HG03175 (cell line): ENCODE results near the gene USP5.
A peak's percentile ranks its signal among the peaks of the same experiment; 100 is the strongest.

Experiments
- ATAC-seq: cut with Tn5 transposase; IDR thresholded peaks from one replicate; pipeline ENCODE4 v1.9.1; 2021; ENCODE audit warnings: mild to moderate bottlenecking, moderate library complexity; ENCODE audit not compliant: unreplicated experiment

USP5 gene

DNA sequence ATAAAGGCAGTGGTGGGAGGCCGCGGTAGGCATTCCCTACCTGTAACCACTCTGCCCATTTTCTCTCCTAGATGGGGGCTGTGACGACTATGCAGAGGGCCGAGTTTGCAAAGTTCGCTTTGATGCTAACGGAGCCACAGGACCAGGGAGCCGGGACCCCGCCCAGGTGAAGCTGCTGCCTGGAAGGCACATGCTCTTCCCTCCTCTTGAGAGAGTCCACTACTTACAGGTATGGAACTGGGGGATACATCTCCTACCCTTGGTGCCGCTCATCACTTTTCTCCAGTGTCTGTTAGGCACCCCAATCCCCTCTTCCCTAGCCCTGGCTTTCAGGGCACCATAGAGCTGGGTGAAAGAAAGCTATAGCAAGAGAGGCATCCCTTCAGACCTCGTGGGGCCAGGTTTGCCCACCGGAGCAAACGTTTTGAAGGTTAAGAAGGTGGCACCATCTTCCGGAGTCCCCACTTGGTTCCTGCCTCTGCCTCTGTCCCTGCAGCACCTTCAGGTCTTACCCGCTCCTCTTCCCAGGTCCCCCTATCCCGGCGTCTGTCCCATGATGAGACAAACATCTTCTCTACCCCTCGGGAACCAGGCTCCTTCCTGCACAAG is 25.7 kb upstream of the USP5 start:
- ATAC-seq = no peak

DNA sequence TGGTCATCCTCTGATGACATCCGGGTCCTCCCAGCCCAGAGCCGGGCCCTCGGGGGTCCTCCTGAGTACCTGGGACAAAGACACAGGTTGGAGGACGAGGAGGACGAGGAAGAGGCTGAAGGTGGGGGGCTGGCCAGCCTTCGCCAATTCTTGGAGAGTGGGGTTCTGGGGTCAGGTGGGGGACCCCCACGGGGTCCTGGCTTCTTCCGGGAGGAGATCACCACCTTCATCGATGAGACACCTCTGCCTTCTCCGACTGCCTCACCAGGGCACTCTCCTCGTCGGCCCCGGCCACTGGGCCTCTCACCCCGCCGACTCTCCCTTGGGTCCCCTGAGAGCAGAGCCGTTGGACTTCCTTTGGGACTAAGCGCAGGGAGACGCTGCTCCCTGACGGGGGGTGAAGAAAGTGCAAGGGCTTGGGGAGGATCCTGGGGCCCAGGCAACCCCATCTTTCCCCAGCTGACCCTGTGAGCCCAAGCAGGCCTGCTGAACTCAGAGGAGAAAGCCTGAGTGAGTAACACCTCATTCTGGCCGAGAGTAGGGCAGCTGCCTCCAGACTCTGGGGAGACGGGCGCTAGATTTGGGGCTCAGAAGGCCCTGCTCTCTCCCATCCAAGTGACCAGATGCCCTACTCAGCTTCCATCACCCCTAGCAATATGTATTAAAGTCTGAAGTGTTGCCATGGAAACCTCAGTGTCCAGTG is 25.1 kb upstream of the USP5 start:
- ATAC-seq = no peak

DNA sequence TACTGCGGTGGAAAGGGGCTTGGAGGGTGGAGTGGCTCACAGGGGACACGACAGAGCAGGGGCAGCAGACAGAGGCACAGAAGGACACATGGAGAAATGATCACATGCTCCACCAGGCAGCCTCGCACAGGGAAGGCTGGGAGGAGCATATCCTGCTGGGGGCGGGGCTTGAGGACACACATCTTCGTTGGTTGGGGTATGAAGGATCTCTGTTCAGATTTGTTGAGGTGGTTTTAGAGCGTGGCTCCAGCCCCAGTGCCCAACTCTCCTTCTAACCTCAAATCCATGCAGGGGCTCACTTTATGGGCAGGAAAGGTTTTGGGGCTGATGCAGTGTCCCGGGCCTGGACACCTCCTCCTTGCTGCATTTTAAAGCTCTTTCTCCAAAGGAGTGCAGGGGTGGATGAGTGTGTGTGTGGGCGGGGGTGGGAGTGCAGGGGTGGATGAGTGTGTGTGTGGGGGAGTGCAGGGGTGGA is 24.5 kb upstream of the USP5 start:
- no peak for ATAC-seq

DNA sequence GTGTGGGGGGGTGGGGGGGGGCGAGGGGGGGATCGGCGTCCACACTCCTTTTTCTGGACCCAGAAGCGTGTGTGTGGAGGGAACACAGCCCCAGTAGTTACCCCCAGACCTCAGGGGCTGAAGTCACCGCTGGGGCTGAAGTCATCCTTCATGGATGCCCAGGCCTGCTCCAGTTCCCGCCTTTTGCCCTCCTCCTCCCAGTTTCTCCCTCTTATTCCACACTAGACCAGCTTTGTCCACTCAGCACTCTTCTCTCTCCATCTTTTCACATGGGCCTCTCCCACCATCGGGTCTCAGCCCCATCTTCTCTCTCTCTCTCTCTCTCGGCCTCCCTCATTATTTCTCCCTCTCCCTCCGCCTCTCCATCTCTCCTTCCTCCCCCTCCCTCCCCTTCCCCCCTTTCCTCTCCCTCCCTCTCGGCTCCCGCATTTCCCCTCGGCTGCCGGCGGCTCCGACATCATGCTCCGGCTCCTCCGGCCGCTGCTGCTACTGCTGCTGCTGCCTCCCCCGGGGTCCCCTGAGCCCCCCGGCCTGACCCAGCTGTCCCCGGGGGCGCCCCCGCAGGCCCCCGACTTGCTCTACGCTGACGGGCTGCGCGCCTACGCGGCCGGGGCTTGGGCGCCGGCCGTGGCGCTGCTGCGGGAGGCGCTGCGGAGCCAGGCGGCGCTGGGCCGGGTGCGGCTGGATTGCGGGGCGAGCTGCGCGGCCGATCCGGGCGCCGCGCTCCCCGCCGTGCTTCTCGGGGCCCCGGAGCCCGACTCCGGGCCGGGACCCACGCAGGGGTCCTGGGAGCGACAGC is 23.8 kb upstream of the USP5 start, which contains the start of gene P3H3:
Gene P3H3 (plus strand): TSS at position 426 of the 799 bp plus-strand sequence. CDS start 34 bp downstream, at position 460.
- ATAC-seq = no peak

DNA sequence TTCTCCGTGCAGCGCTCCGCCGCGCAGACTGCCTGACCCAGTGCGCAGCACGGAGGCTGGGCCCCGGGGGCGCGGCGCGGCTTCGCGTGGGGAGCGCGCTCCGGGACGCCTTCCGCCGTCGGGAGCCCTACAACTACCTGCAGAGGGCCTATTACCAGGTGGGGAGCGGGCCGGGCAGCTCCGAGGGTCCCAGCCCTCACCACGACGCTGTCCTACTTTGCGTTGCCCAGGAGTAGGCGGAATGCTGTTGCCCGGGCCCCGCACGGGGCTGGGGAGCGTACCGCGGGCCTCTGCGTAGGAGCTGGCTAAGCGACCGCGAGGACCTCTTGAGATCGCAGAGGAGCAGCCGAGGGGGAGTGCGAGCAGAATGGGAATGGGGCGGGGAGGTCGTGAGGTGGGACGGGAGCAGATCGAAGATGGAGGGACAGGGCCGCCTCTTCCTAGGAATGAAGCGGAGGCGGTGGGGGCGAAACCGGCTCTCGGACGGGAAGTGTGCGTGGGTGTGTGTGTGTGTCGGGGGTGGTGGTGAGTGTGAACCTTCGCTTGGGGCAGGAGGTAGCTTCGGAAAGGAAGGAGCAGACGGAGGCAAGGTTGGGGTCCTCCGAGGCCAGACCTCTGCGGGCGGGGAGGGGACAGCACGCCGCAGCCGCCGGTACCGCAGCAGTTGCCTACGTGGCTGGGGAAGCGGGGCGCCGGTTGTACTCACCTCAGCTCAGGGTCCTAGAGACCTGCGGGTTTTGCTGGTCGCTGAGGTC is 23.0 kb upstream of the USP5 start:
- no peak for ATAC-seq

DNA sequence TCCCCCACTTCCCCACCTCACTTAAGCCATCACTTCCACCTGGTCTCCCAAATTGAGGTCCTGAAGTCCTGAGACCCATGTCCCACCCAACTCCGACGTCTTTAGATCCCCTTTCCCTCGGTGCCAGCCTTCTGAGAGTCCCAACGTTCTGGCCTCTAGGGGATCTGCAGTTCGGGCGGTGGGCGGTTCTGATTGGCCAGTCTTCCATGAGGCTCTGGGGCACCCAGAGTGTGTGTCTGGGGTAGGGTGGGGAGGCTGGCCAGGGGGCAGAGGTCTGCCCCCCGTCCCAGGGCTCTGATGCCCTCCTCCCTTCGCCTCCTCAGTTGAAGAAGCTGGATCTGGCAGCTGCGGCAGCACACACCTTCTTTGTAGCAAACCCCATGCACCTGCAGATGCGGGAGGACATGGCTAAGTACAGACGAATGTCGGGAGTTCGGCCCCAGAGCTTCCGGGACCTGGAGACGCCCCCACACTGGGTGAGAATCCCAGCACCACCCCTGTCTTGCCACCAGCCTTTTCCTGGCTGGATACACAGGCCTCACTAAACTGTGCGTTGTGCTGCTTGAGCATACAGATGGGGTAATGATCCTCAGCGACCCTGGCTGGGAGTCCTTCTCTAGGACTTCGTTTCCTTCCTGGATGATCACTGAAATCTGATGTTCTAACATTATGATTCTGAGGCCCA is 22.3 kb upstream of the USP5 start:
- ATAC-seq = no peak

DNA sequence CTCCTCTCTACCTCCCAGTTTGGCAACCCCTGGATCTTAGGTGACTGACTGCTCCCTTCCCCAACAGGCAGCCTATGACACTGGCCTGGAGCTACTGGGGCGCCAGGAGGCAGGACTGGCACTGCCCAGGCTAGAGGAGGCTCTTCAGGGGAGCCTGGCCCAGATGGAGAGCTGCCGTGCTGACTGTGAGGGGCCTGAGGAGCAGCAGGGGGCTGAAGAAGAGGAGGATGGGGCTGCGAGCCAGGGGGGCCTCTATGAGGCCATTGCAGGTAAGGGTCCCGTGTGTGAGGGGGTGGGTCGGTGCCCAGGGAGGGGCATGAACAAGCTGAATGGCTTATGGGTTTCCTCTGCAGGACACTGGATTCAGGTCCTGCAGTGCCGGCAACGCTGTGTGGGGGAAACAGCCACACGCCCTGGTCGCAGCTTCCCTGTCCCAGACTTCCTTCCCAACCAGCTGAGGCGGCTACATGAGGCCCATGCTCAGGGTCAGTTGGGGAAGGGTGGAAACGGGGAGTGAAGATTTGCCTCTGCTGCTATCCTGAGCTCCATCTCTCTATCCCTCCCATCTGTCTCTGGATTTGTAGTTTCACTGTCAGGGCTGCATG is 21.6 kb upstream of the USP5 start:
- no peak for ATAC-seq

DNA sequence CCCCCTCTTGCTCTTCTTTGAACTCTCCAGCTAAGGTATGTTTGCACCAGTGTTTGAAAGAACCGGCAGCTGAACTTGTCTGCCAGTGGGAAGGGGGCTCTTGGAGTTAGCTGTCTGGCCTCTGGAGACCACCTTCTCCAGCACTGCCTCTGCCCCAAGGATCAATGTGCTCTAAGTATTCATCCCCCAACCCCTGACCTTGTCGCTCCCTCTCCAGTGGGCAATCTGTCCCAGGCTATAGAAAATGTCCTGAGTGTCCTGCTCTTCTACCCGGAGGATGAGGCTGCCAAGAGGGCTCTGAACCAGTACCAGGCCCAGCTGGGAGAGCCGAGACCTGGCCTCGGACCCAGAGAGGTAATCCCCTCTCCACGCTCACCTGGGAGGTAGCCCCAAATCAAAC is 21.0 kb upstream of the USP5 start:
- ATAC-seq = no peak

DNA sequence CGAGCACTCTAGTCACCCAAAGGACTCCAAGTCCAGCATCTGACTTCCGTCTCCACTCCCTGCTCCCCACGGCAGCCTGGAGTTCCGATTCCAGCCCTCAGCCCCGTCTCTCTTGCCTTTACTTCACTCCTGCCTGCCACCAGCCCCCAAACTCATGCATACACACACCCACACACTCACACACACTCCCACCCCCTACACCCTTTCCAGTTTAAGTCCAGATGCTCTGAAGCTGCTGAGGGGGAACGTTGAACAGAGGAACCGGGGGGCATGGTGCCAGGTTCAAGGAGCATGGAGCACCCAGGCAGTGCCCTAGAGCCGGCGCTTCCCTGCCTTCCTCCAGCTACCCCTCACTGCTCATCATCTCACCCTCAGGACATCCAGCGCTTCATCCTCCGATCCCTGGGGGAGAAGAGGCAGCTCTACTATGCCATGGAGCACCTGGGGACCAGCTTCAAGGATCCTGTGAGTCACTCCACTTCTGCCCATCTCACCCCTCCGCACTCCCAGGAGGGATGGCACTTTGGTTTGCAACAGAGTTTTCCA is 20.4 kb upstream of the USP5 start:
- ATAC-seq = no peak

DNA sequence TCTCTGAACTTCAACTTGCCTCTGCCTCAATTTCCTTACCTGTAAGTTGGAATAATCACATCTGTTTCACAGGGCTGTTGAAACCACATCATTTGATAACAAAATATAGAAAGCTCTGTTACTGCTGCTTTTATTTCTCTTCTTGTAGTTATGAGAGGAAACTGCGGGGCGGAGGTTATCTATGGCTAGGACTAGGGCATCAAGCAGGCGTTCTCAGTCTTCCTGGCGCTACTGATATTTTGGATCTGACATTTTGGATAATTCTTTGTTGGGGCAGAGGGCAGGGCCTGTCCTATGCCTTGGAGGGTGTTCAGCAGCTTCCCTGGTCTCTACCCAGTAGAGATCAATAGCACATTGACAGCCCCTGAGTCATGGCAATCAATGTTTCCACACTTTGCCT is 19.8 kb upstream of the USP5 start:
- no peak for ATAC-seq

DNA sequence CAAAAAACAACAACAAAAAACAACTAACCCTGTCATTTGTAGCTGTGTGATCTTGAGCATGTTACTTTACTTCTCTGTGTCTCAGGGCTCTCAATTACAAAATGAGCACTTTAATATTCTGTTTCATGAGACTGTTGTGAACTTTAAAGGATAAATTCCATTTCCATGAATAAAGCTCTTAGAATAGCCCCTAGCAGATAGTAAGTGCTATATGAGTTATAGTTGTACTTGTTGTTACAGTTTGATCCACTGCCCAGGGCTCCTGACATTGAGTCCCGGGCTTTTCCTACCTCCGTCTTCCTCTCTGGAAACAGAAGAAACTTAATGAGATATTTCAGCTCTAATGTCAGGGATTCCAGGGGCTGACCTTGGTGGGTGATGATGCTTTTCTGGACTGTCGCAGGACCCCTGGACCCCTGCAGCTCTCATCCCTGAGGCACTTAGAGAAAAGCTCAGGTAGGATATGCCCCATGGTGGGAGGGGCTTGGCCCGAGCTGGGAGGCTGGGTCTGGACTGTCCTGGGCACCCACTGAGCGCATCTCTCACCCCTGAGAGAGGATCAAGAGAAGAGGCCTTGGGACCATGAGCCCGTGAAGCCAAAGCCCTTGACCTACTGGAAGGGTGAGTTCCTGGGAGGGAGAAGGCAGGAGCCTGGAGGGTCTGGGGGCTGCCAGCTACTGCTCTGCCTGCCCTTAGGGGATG is 18.6 kb upstream of the USP5 start:
- no peak for ATAC-seq

DNA sequence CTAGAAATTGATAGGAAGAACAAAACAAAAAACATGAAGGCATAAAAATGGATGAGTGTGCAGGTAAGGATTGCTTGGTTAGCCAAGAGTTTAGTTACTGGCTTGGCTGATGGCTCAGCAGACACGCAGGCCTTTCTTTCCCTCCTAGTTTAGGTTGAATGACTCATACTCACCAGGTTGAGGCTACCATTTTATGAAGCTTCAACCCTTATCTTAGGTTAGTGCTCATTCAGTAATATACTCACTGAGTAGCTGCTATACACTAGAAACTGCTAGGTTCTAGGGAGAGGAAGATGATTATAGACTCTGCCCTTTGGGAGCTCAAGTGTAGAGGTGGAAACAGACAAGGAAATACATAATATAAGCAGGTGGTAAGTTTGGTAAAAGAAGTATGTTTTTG is 17.7 kb upstream of the USP5 start:
- ATAC-seq = no peak

DNA sequence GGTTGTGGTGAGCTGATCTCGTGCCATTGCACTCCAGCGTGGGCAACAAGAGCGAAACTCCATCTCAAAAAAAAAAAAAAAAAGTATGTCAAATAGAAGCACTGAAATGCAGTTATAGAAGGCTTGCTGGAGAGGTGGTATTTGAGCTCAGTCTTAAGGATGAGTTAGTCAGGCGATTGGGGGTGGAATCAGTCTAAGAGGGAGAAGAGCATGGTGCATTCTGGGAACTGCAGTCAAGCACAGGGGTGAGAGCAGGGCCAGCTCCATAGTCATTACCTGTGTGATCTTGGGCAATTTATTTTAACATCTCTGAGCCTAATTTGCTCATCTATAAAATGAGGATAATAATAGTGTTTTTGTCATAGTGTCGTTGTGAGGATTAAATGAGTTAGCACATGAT is 17.1 kb upstream of the USP5 start:
- ATAC-seq = no peak

DNA sequence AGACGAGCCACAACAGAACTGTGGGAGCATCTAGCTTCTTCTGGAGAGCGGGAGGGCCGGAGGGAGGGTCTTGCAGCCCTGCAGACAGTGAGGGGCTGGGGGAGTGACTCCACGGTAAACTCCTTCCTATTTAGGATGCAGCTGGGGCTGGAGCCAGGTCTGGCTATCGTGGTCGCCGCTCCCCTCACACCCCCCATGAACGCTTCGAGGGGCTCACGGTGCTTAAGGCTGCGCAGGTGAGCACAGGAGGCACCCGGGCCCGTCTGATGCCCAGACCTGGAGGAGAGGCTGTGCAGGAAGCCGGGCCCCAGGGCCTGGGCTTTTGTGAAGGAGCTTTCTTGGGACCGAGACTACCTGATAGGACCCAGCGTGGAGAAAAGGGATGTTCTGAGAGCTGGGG is 15.1 kb upstream of the USP5 start:
- ATAC-seq = no peak

DNA sequence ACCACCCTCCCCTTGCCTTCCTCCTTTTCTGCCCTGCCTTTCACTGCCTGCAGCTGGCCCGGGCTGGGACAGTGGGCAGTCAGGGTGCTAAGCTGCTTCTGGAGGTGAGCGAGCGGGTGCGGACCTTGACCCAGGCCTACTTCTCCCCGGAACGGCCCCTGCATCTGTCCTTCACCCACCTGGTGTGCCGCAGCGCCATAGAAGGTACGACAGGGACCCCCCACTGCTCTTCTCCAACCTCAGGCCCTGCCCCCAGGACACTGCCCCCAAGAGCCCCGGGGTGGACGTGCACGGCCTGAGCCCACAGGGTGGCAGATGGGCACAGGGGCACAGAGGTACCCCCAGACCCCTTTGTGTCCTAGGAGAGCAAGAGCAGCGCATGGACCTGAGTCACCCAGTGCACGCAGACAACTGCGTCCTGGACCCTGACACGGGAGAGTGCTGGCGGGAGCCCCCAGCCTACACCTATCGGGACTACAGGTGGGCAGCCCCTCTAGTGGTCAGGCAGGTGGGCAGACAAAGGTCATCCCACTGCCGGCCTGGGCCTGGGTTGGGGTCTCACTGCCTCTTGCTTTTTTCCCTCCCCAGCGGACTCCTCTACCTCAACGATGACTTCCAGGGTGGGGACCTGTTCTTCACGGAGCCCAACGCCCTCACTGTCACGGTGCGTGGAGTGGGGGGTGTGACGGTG is 14.4 kb upstream of the USP5 start:
- no peak for ATAC-seq

DNA sequence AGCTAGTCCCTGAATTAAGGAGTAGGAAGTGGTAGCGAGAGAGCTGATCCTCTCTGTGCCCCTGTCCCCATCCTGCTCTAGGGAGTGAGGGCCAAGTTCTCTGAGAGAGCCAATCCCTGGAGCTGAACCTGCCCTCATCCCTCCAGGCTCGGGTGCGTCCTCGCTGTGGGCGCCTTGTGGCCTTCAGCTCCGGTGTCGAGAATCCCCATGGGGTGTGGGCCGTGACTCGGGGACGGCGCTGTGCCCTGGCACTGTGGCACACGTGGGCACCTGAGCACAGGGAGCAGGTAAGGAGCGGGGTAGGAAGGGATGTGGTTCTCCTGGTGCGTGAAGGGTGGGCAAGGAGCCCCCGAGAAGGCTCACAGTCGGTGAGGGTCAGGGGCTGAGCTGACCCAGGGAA is 13.1 kb upstream of the USP5 start:
- ATAC-seq = no peak

DNA sequence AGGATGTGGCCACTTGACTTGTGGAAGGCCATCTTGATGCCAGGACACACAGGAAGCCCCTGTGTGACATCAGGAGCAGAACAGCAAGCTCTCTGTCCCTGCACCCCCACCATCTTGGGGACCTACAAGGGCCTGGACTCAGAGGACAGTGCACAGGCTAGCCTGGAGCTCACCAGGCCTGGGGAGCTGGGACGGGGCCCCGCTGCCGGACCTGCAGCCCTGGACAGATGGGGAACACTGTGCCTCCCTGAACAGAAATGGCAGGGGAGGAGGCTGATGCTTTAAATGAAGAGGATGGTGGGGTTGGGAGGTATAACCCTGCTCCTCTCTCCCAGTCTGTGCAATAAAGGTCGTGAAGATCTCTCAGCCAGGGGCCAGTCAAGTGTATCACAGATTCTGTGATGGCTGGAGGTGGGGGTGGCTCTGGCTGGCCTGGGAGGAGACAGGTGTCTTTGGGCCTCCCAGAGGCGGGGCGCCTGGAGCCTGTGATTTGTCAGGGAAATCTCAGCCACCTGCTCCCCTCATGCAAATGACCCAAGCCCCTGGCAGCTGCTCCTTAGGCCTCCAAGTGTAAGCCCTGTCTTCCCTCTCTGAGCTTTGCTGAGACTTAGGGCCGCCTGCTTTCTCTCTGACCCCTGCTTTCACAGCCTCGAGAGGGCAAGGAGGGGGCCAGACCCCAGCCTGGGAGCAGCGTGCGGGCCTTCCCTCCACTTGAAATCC is 12.3 kb upstream of the USP5 start:
- peak; percentile 61 for ATAC-seq

DNA sequence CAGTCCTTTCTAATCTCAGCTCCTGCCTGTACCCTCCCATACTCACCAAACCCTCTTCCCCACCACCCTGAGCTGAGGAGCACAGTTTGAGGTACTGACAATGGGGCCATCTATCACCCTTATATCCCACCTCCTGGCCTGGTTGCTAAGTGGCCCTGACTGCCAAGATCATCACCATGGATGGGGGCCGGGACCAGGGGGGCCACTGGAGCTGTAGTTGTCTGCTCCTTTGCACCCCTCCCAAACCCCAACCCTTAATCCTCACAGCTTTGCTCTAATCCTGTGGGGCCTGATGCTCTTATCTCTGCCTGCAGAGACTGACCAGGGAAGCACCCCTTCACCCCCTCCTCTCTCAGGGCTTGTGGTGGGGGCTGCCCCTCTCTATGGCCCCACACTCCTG is 11.6 kb upstream of the USP5 start:
- ATAC-seq = no peak
